ENCODE measurements around the gene ADA. TPM values are rescaled to one million over a fixed set of nuclear protein-coding genes. Genes with fewer than 3 reads are reported as not detected.

The ADA gene
- total RNA-seq, 2 donors from 2014 or later: 1.1 to 10.0 TPM

GRCh38 chr20:44606725-44607441, 44.6 kb downstream of the ADA start:
- Histone ChIP-seq H3K36me3 (no peaks in the 10 kb centered on the region), H3K27me3 (replicated peaks; ENCODE audit: insufficient read depth) (no peaks in the 10 kb centered on the region), H3K4me3 (no peak overlapping the region), H3K4me1 (replicated peaks) (peaks cover 6% of the 10 kb centered on the region), H3K9me3 (no peaks in the 10 kb centered on the region), H3K27ac (no peak overlapping the region)
- no peak for DNase-seq (ENCODE audit: low spot score)
- WGBS: 83% methylated on average over 5 of the region's 5 CpGs
- no peak for TF ChIP-seq POLR2AphosphoS5 (IDR thresholded peaks at IDR 0.05)
- TF ChIP-seq CTCF (IDR thresholded peaks at IDR 0.05): no peak
- TF ChIP-seq POLR2A (IDR thresholded peaks at IDR 0.05): no peak
- intact Hi-C loops (cut with DNase I): loop anchor here (5.0 to 10.0 kb wide), 2 partner anchors 130 to 392 kb away; partner anchors contain the start of genes OSER1 and TTPAL

- no peaks in the 10 kb centered on the region for H3K36me3 ChIP-seq
- H3K4me3 ChIP-seq: no peak overlapping the region
- DNase-seq (ENCODE audit: low spot score): no peak
- no peaks in the 10 kb centered on the region for H3K4me1 ChIP-seq (replicated peaks)
- no peaks in the 10 kb centered on the region for H3K27me3 ChIP-seq (replicated peaks; ENCODE audit: insufficient read depth)
- H3K9me3 ChIP-seq: no peaks in the 10 kb centered on the region
- WGBS: 95% methylated on average over 8 of the region's 8 CpGs
- TF ChIP-seq POLR2AphosphoS5 (IDR thresholded peaks at IDR 0.05) (no peak), CTCF (IDR thresholded peaks at IDR 0.05) (no peak), POLR2A (IDR thresholded peaks at IDR 0.05) (no peak)
- H3K27ac ChIP-seq: no peak overlapping the region
- intact Hi-C loops (cut with DNase I): loop anchor here (10.0 kb wide), 1 partner anchor 389 kb away; the partner anchor contains the start of gene OSER1
These were observed 48.2 kb downstream of the ADA start for GRCh38 chr20:44603327-44603726.

GRCh38 chr20:44601801-44602204, 49.7 kb downstream of the ADA start:
- Histone ChIP-seq H3K27me3 (replicated peaks; ENCODE audit: insufficient read depth) (no peaks in the 10 kb centered on the region), H3K27ac (peak overlapping the region; percentile 69 to 76), H3K36me3 (no peaks in the 10 kb centered on the region), H3K4me3 (no peak overlapping the region), H3K9me3 (no peaks in the 10 kb centered on the region), H3K4me1 (replicated peaks) (no peaks in the 10 kb centered on the region)
- WGBS: 0% methylated on average over 1 of the region's 1 CpG
- peak; percentile 23 for DNase-seq (ENCODE audit: low spot score)
- TF ChIP-seq POLR2AphosphoS5 (IDR thresholded peaks at IDR 0.05) (peak; percentile 41), POLR2A (IDR thresholded peaks at IDR 0.05) (no peak)
- intact Hi-C loops (cut with DNase I): loop anchor here (10.0 kb wide), 1 partner anchor 387 kb away; the partner anchor contains the start of gene OSER1

GRCh38 chr20:44601236-44601671, 50.2 kb downstream of the ADA start:
- Histone ChIP-seq H3K36me3 (no peaks in the 10 kb centered on the region), H3K4me1 (replicated peaks) (no peaks in the 10 kb centered on the region), H3K9me3 (no peaks in the 10 kb centered on the region), H3K27ac (peak overlapping the region; percentile 69 to 76), H3K27me3 (replicated peaks; ENCODE audit: insufficient read depth) (no peaks in the 10 kb centered on the region), H3K4me3 (no peak overlapping the region)
- no peak for DNase-seq (ENCODE audit: low spot score)
- no peak for TF ChIP-seq POLR2A (IDR thresholded peaks at IDR 0.05)
- TF ChIP-seq CTCF (IDR thresholded peaks at IDR 0.05): no peak
- TF ChIP-seq POLR2AphosphoS5 (IDR thresholded peaks at IDR 0.05): no peak
- intact Hi-C loops (cut with DNase I): loop anchor here (10.0 kb wide), 1 partner anchor 386 kb away; the partner anchor contains the start of gene OSER1
- 33% methylated on average over 7 of the region's 7 CpGs for WGBS

- 51% methylated on average over 11 of the region's 11 CpGs for WGBS
- Histone ChIP-seq H3K27ac (peak overlapping the region; percentile 69 to 76), H3K36me3 (no peaks in the 10 kb centered on the region), H3K27me3 (replicated peaks; ENCODE audit: insufficient read depth) (no peaks in the 10 kb centered on the region), H3K4me1 (replicated peaks) (no peaks in the 10 kb centered on the region), H3K9me3 (no peaks in the 10 kb centered on the region), H3K4me3 (no peak overlapping the region)
- DNase-seq (ENCODE audit: low spot score): no peak
- intact Hi-C loops (cut with DNase I): loop anchor here (10.0 kb wide), 1 partner anchor 386 kb away; the partner anchor contains the start of gene OSER1
- TF ChIP-seq POLR2A (IDR thresholded peaks at IDR 0.05): no peak
- no peak for TF ChIP-seq CTCF (IDR thresholded peaks at IDR 0.05)
- TF ChIP-seq POLR2AphosphoS5 (IDR thresholded peaks at IDR 0.05): no peak
These were observed 50.7 kb downstream of the ADA start for GRCh38 chr20:44600758-44601201.
